ENCODE results near the gene NID2. TPM values are rescaled to one million over a fixed set of nuclear protein-coding genes. Genes with fewer than 3 reads are reported as not detected.
A peak's percentile ranks its signal among the peaks of the same experiment; 100 is the strongest.

NID2 gene
- total and polyA plus RNA-seq, 9 of the 15 experiments (the other 6 are each of a cell fraction or from before 2014, with no cell fraction given), result 0.04 to 0.45 (median 0.16) TPM; not detected in 3

- TF ChIP-seq SIN3A (IDR thresholded peaks at IDR 0.05; ENCODE audit: borderline replicate concordance in 2 of 2, control insufficient read depth in 1 of 2, low read depth in 2 of 2, low read length in 2 of 2), result no peak
- no peak for TF ChIP-seq ZNF324 (CRISPR knock-in tag; IDR thresholded peaks at IDR 0.05)
- no peak for TF ChIP-seq PML (IDR thresholded peaks at IDR 0.05; ENCODE audit: low read length)
- peak; percentile 32; the same call in 1 of the 2 replicates for TF ChIP-seq ZNF592 (IDR thresholded peaks at IDR 0.05)
- TF ChIP-seq JUND (IDR thresholded peaks at IDR 0.05; ENCODE audit: borderline replicate concordance, low read depth, low read length), result no peak
- TF ChIP-seq JUND (tag; IDR thresholded peaks at IDR 0.05; ENCODE audit: borderline replicate concordance, low read depth, low read length), result 0 out of 3 replicates have a peak, but pooled peaks have one; percentile 9
- TF ChIP-seq ZNF655 (CRISPR knock-in tag; IDR thresholded peaks at IDR 0.05), result no peak
- TF ChIP-seq GTF2E2 (tag; IDR thresholded peaks at IDR 0.05), result no peak
- no peak for TF ChIP-seq NR1H2 (CRISPR knock-in tag; IDR thresholded peaks at IDR 0.05)
- TF ChIP-seq GABPB2 (CRISPR knock-in tag; conservative IDR thresholded peaks at IDR 0.05), result no peak
- TF ChIP-seq ZNF586 (CRISPR knock-in tag; conservative IDR thresholded peaks at IDR 0.05), result no peak
- TF ChIP-seq MAZ (CRISPR knock-in tag; conservative IDR thresholded peaks at IDR 0.05 in 1 of 2, IDR thresholded peaks at IDR 0.05 in 1 of 2), result no peak
- TF ChIP-seq ATF4 (CRISPR knock-in tag; IDR thresholded peaks at IDR 0.05), result no peak
- TF ChIP-seq ZNF143 (CRISPR knock-in tag; IDR thresholded peaks at IDR 0.05), result no peak
- no peak for TF ChIP-seq SMARCA4 (IDR thresholded peaks at IDR 0.05)
- TF ChIP-seq SMARCB1 (IDR thresholded peaks at IDR 0.05; ENCODE audit: insufficient read length, low read depth), result no peak
- no peak for TF ChIP-seq CHD1 (IDR thresholded peaks at IDR 0.05; ENCODE audit: low read length)
- TF ChIP-seq ZSCAN32 (CRISPR knock-in tag; IDR thresholded peaks at IDR 0.05), result no peak
- TF ChIP-seq TAF15 (IDR thresholded peaks at IDR 0.05; ENCODE audit: low read depth, low read length), result no peak
These were observed 47.8 kb downstream of the NID2 start (continued) for GRCh38 chr14:52020866-52021717.

Data from K562 (cell line).